GM12891 (cell line): ENCODE measurements around the gene CTDP1.

Experiments
- POLR2A ChIP-seq: IDR thresholded peaks from 2 replicates; pipeline ENCODE4 v1.6.1; 2011; ENCODE audit warnings: low read depth, low read length, control low read depth
- POU2F2 ChIP-seq: IDR thresholded peaks from 2 replicates; pipeline ENCODE4 v1.6.1; 2011; ENCODE audit warnings: low read depth, mild to moderate bottlenecking, control low read depth, low read length, moderate library complexity
- TAF1 ChIP-seq: IDR thresholded peaks from 2 replicates; pipeline ENCODE4 v1.6.1; 2011; ENCODE audit warnings: low read depth, low read length, control low read depth

DNA sequence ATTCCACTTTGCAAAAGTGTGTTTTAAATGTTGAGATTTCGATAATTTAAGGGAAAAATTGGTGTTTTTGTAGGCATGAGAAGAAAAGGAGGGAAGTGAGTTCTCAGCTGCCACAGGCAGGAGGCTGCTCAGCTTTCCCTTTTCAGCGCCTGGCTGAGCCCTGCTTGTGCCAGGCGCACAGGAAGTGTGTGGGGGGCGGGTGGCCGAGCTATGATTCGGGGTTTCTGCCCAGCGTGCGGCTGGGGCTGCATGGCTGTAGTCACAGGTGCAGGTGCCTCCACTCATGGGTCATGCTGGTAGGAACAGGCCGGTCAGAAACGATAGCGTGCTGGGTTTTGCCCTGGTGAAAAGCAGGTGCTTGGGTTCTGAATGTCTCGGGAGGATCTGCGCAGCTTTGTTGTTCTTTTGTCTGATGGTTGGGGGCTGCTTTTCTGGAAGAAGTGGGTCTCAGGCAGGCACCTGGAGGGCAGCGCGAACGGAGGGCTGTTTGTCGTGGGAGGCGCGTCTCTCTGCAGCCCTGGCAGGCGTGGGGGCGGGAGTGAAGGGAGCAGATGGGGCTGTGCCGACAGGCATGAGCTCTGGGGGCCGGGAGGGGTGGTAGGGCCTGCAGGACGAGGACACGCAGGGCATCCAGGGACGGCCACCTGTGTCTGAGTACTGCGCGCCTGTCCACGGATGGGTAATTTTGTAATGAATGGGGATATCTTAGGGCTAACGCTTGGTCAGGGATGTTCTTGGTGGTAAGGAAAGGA lies 120.2 kb downstream of the CTDP1 start:
- TF ChIP-seq POU2F2 = no peak
- no peak for TF ChIP-seq POLR2A
- TF ChIP-seq TAF1 = no peak
